Ascending aorta (tissue), 2 donors: ENCODE measurements around the gene SCG2. TPM values are rescaled to one million over a fixed set of nuclear protein-coding genes. Genes with fewer than 3 reads are reported as not detected.
"Not testable (repeated sequence)": the region's sequence is repeated elsewhere in the genome, so short reads cannot be mapped to it uniquely, and the experiment has no call there.

Source experiments
- DNase-seq, 2 donors: peaks; one replicate each; pipeline ENCODE4 v3.0.0-alpha.2; 2019; ENCODE audit warnings: low spot score in 2 of 2
- H3K27ac ChIP-seq, 2 donors: fragments of 200-600 bp; sonication (generic); one replicate each; pipeline ENCODE4 v1.5.1; 2016 to 2017; ENCODE audit warnings: mild to moderate bottlenecking in 1 of 2
- H3K27me3 ChIP-seq: fragments of 200-600 bp; sonication (generic); one replicate; pipeline ENCODE4 v1.5.1; 2017
- H3K36me3 ChIP-seq, 2 donors: fragments of 200-600 bp; sonication (generic); one replicate each; pipeline ENCODE4 v1.5.1; 2016
- H3K4me1 ChIP-seq, 2 donors: fragments of 200-600 bp; sonication (generic); one replicate each; pipeline ENCODE4 v1.5.1; 2016 to 2017; ENCODE audit warnings: mild to moderate bottlenecking in 1 of 2
- H3K4me3 ChIP-seq, 2 donors: fragments of 200-600 bp; sonication (generic); one replicate each; pipeline ENCODE4 v1.5.1; 2016 to 2017; ENCODE audit warnings: mild to moderate bottlenecking in 1 of 2
- H3K9me3 ChIP-seq, 2 donors: fragments of 200-600 bp; sonication (generic); one replicate each; pipeline ENCODE4 v1.5.1; 2016
- CTCF ChIP-seq, 3 experiments: fragments of 200-600 bp in 2 of 3; fragments of 450-650 bp in 1 of 3; sonication (generic) in 2 of 3; IDR thresholded peaks; one replicate each; pipeline ENCODE4 v1.5.1; 2016 to 2019; ENCODE audit warnings: antibody characterized with exemption in 3 of 3, mild to moderate bottlenecking in 1 of 3, moderate library complexity in 1 of 3
- intact Hi-C: fragments of 100-400 bp; cut with DNase I; formaldehyde crosslinking; loops from one replicate; pipeline ENCODE4 v1.15.1; 2023
- total RNA-seq: library from RNA; depleted of rRNA; stranded (reverse); fragments of >200 nt; gene quantifications from one replicate; pipeline ENCODE4 v1.1.0, GENCODE V29; 2016

The SCG2 gene
- total RNA-seq, 1 donor from 2014 or later, result 0.32 TPM

GRCh38 chr2:223594259-223594658 lies 7.9 kb downstream of the SCG2 start:
- DNase-seq, result no peak
- no peaks in the 10 kb centered on the region for H3K36me3 ChIP-seq
- H3K4me1 ChIP-seq, result no peaks in the 10 kb centered on the region
- no peak for TF ChIP-seq CTCF (IDR thresholded peaks at IDR 0.05)
- intact Hi-C loops, result no loop called here
- no peaks in the 10 kb centered on the region for H3K9me3 ChIP-seq
- H3K27me3 ChIP-seq, result no peaks in the 10 kb centered on the region
- no peak overlapping the region for H3K27ac ChIP-seq
- H3K4me3 ChIP-seq, result no peak overlapping the region

DNA sequence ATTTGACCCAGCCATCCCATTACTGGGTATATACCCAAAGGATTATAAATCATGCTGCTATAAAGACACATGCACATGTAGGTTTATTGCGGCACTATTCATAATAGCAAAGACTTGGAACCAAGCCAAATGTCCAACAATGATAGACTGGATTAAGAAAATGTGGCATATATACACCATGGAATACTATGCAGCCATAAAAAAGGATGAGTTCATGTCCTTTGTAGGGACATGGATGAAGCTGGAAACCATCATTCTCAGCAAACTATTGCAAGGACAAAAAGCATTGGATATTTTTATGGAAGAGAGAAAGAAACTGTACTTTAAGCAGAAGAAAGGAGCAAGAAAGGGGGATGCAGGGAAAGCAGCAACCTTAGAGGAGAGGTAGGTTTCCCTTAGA lies 9.5 kb downstream of the SCG2 start:
- H3K36me3 ChIP-seq, intact Hi-C loops, H3K9me3 ChIP-seq, H3K27ac ChIP-seq, DNase-seq, H3K4me3 ChIP-seq, H3K4me1 ChIP-seq, H3K27me3 ChIP-seq: not testable (repeated sequence)

DNA sequence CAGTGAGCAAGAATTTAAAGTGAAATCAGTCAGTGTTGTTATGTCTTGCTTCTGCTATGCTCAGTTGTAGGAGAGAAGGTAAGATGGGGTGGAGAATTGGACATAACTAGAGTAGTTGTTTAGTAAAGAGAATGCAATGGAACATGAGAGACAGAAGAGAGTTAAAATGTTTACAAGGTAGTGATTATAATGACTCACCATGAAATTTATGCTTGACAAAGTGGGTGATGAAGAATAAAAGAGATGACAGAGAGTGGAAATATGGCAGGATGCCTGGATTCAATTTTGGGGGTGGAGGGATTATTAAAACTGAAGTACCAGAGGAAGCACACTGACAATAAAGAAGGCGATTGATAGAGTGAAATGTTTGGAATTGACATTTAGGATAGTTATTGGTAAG lies 10.6 kb downstream of the SCG2 start:
- Histone ChIP-seq H3K4me1 (no peaks in the 10 kb centered on the region), H3K36me3 (no peaks in the 10 kb centered on the region), H3K9me3 (no peaks in the 10 kb centered on the region), H3K27ac (no peak overlapping the region), H3K4me3 (no peak overlapping the region), H3K27me3 (no peaks in the 10 kb centered on the region)
- no peak for DNase-seq
- no peak for TF ChIP-seq CTCF (IDR thresholded peaks at IDR 0.05)
- intact Hi-C loops, result no loop called here

- Histone ChIP-seq H3K36me3 (no peaks in the 10 kb centered on the region), H3K4me1 (no peaks in the 10 kb centered on the region), H3K4me3 (no peak overlapping the region), H3K9me3 (no peaks in the 10 kb centered on the region), H3K27me3 (no peaks in the 10 kb centered on the region), H3K27ac (no peak overlapping the region)
- intact Hi-C loops, result no loop called here
- no peak for TF ChIP-seq CTCF (IDR thresholded peaks at IDR 0.05)
- DNase-seq, result no peak
Measured at GRCh38 chr2:223590964-223591363, 11.2 kb downstream of the SCG2 start.

DNA sequence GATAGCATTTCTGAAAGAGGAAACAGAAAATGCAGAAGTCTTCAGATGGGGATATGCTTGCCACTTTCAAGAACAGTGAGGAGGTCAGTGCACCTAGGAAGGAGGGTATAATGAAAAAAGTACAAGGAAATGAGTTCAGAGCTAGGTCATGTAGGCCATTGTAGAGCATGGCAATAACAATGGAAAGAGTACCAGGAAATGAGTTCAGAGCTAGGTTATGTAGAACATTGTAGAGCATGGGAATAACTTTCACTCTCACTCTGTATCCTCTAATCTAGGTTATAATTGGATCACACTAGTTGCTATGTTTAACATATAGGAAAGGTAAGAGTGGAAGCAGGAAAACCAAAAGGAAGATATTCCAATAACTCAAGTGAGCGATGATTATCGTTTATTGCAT lies 12.3 kb downstream of the SCG2 start:
- Histone ChIP-seq H3K4me1 (no peaks in the 10 kb centered on the region), H3K27me3 (no peaks in the 10 kb centered on the region), H3K4me3 (no peak overlapping the region), H3K9me3 (no peaks in the 10 kb centered on the region), H3K27ac (no peak overlapping the region), H3K36me3 (no peaks in the 10 kb centered on the region)
- DNase-seq, result no peak
- TF ChIP-seq CTCF (IDR thresholded peaks at IDR 0.05), result no peak
- intact Hi-C loops, result no loop called here

DNA sequence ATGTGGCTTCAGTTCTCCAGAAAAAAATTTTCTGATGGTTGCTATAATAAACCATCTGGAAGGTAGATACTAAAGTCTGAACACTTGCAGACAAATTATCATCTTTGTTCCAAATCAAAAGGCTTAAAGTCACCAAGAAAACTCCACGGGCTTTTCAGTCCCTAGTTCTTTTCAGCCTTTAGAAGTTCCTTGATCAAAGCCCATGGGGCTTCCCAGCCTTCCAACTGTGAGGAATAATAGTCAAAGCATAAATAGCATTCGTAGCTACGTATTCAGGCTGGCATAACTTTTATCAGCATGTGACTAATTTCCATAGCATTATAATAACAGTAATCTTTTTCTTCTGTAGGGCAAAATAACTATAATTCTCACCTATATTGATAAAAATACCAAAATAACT lies 13.9 kb downstream of the SCG2 start:
- no peak for TF ChIP-seq CTCF (IDR thresholded peaks at IDR 0.05)
- Histone ChIP-seq H3K4me3 (no peak overlapping the region), H3K27ac (no peak overlapping the region), H3K27me3 (no peaks in the 10 kb centered on the region), H3K36me3 (no peaks in the 10 kb centered on the region), H3K4me1 (no peaks in the 10 kb centered on the region), H3K9me3 (no peaks in the 10 kb centered on the region)
- DNase-seq, result no peak
- intact Hi-C loops, result no loop called here
